Hematopoietic multipotent progenitor cell treated with erythropoietin and hydrocortisone succinate and interleukin-3 and kit ligand, for 17 days (in vitro differentiated cells): ENCODE measurements around the gene HIVEP2.

Experiments
- DNase-seq: peaks from one replicate; pipeline ENCODE4 v3.0.0-alpha.2; 2015; ENCODE audit warnings: low spot score

The HIVEP2 gene

GRCh38 chr6:142944124-142945048 is 590 bp downstream of the HIVEP2 start:
- DNase-seq, result no peak

- no peak for DNase-seq
Measured at GRCh38 chr6:142943711-142944123, 1.3 kb downstream of the HIVEP2 start.

- no peak for DNase-seq
Measured at GRCh38 chr6:142942805-142943227, 2.2 kb downstream of the HIVEP2 start.

GRCh38 chr6:142942238-142942637 is 2.7 kb downstream of the HIVEP2 start:
- DNase-seq, result no peak

- DNase-seq, result no peak
Measured at GRCh38 chr6:142941018-142941417, 4.0 kb downstream of the HIVEP2 start.

- DNase-seq, result no peak
Measured at GRCh38 chr6:142940487-142940886, 4.5 kb downstream of the HIVEP2 start.

- DNase-seq, result no peak
Measured at GRCh38 chr6:142938510-142938909, 6.5 kb downstream of the HIVEP2 start.

- DNase-seq, result no peak
Measured at GRCh38 chr6:142937986-142938385, 7.0 kb downstream of the HIVEP2 start.

- DNase-seq, result no peak
Measured at GRCh38 chr6:142935553-142936517, 9.1 kb downstream of the HIVEP2 start.

- DNase-seq, result no peak
Measured at GRCh38 chr6:142934599-142934998, 10.4 kb downstream of the HIVEP2 start.

- DNase-seq, result no peak
Measured at GRCh38 chr6:142934106-142934505, 10.9 kb downstream of the HIVEP2 start.

GRCh38 chr6:142933701-142934100 is 11.3 kb downstream of the HIVEP2 start:
- no peak for DNase-seq

- no peak for DNase-seq
Measured at GRCh38 chr6:142932889-142933288, 12.1 kb downstream of the HIVEP2 start.

GRCh38 chr6:142929751-142930358 is 15.1 kb downstream of the HIVEP2 start:
- DNase-seq, result no peak

- no peak for DNase-seq
Measured at GRCh38 chr6:142927904-142928303, 17.1 kb downstream of the HIVEP2 start.

- DNase-seq, result no peak
Measured at GRCh38 chr6:142927271-142927580, 17.8 kb downstream of the HIVEP2 start.

GRCh38 chr6:142926494-142927270 is 18.3 kb downstream of the HIVEP2 start:
- no peak for DNase-seq

GRCh38 chr6:142926177-142926493 is 18.8 kb downstream of the HIVEP2 start:
- no peak for DNase-seq

GRCh38 chr6:142925575-142926110 is 19.3 kb downstream of the HIVEP2 start:
- no peak for DNase-seq

- no peak for DNase-seq
Measured at GRCh38 chr6:142918339-142919042, 26.5 kb downstream of the HIVEP2 start.

- no peak for DNase-seq
Measured at GRCh38 chr6:142916881-142917280, 28.1 kb downstream of the HIVEP2 start.
